HG03558 (cell line): ENCODE data around the gene DOCK4.

Experiments
- ATAC-seq: cut with Tn5 transposase; IDR thresholded peaks from one replicate; pipeline ENCODE4 v1.9.1; 2021; ENCODE audit warnings: moderate number of reproducible peaks; ENCODE audit not compliant: unreplicated experiment; ENCODE audit errors: extremely low read depth

DOCK4 gene

GRCh38 chr7:112220877-112221434, 14.8 kb upstream of the DOCK4 start:
- no peak for ATAC-seq

GRCh38 chr7:112215787-112216186, 9.6 kb upstream of the DOCK4 start:
- no peak for ATAC-seq

GRCh38 chr7:112214883-112215282, 8.7 kb upstream of the DOCK4 start:
- no peak for ATAC-seq

GRCh38 chr7:112214268-112214667, 8.1 kb upstream of the DOCK4 start:
- no peak for ATAC-seq

GRCh38 chr7:112213735-112214134, 7.5 kb upstream of the DOCK4 start:
- no peak for ATAC-seq

- no peak for ATAC-seq
These were observed 6.4 kb upstream of the DOCK4 start for GRCh38 chr7:112212571-112212970.

GRCh38 chr7:112211348-112211907, 5.2 kb upstream of the DOCK4 start:
- ATAC-seq, result no peak

- ATAC-seq, result no peak
These were observed 1.6 kb upstream of the DOCK4 start for GRCh38 chr7:112207765-112208164.

- ATAC-seq, result no peak
These were observed 893 bp upstream of the DOCK4 start for GRCh38 chr7:112206991-112207592.

GRCh38 chr7:112205343-112206237, 609 bp downstream of the DOCK4 start:
- ATAC-seq, result no peak

GRCh38 chr7:112204499-112205342, 1.5 kb downstream of the DOCK4 start:
- no peak for ATAC-seq

GRCh38 chr7:112203365-112203739, 2.8 kb downstream of the DOCK4 start:
- no peak for ATAC-seq

GRCh38 chr7:112202816-112203215, 3.4 kb downstream of the DOCK4 start:
- no peak for ATAC-seq

GRCh38 chr7:112201839-112202238, 4.4 kb downstream of the DOCK4 start:
- ATAC-seq, result no peak

- no peak for ATAC-seq
These were observed 4.8 kb downstream of the DOCK4 start for GRCh38 chr7:112201411-112201810.

- no peak for ATAC-seq
These were observed 6.5 kb downstream of the DOCK4 start for GRCh38 chr7:112199672-112200071.

- no peak for ATAC-seq
These were observed 7.1 kb downstream of the DOCK4 start for GRCh38 chr7:112199035-112199655.

GRCh38 chr7:112197322-112197721, 8.9 kb downstream of the DOCK4 start:
- ATAC-seq, result no peak

GRCh38 chr7:112195717-112196116, 10.5 kb downstream of the DOCK4 start:
- no peak for ATAC-seq
